Right renal pelvis (tissue), 4 donors: Measurements from ENCODE around the gene TMEM135. TPM values are rescaled to one million over a fixed set of nuclear protein-coding genes. Genes with fewer than 3 reads are reported as not detected.
"Not testable (repeated sequence)": the region's sequence is repeated elsewhere in the genome, so short reads cannot be mapped to it uniquely, and the experiment has no call there.

Experiments used
- DNase-seq, 4 donors: peaks; one replicate each; pipeline ENCODE4 v3.0.0-alpha.2; 2013; ENCODE audit warnings: low read depth in 4 of 4, low spot score in 3 of 4, missing footprints in 1 of 4
- polyA plus RNA-seq, 4 donors: library from polyadenylated mRNA; unstranded; fragments of 120-200 nt; gene quantifications; one replicate each; pipeline ENCODE4 v1.2.1, GENCODE V29; 2013; ENCODE audit not compliant: insufficient read length in 4 of 4

The TMEM135 gene
- polyA plus RNA-seq, 4 donors = 34.3 to 38.7 (median 37.0) TPM

- no peak for DNase-seq
Measured at GRCh38 chr11:87137711-87138110, 100.0 kb downstream of the TMEM135 start.

GRCh38 chr11:87139475-87139874 lies 101.7 kb downstream of the TMEM135 start:
- no peak for DNase-seq

GRCh38 chr11:87141322-87141721 lies 103.6 kb downstream of the TMEM135 start:
- no peak for DNase-seq

GRCh38 chr11:87141980-87142514 lies 104.3 kb downstream of the TMEM135 start:
- DNase-seq = no peak

- no peak for DNase-seq
Measured at GRCh38 chr11:87142594-87142993, 104.9 kb downstream of the TMEM135 start.

- DNase-seq = no peak
Measured at GRCh38 chr11:87143641-87144040, 105.9 kb downstream of the TMEM135 start.

- no peak for DNase-seq
Measured at GRCh38 chr11:87144252-87144651, 106.5 kb downstream of the TMEM135 start.

GRCh38 chr11:87148749-87149148 lies 111.0 kb downstream of the TMEM135 start:
- DNase-seq = no peak

- DNase-seq = not testable (repeated sequence)
Measured at GRCh38 chr11:87149782-87150181, 112.0 kb downstream of the TMEM135 start.

GRCh38 chr11:87150936-87151335 lies 113.2 kb downstream of the TMEM135 start:
- no peak for DNase-seq

GRCh38 chr11:87154246-87154645 lies 116.5 kb downstream of the TMEM135 start:
- no peak for DNase-seq

- DNase-seq = no peak
Measured at GRCh38 chr11:87156970-87157369, 119.2 kb downstream of the TMEM135 start.

GRCh38 chr11:87169076-87169475 lies 131.3 kb downstream of the TMEM135 start:
- DNase-seq = not testable (repeated sequence)

- no peak for DNase-seq
Measured at GRCh38 chr11:87173185-87174039, 135.7 kb downstream of the TMEM135 start.

GRCh38 chr11:87174870-87175269 lies 137.1 kb downstream of the TMEM135 start:
- DNase-seq = no peak

- no peak for DNase-seq
Measured at GRCh38 chr11:87176044-87176443, 138.3 kb downstream of the TMEM135 start.

- no peak for DNase-seq
Measured at GRCh38 chr11:87179621-87180020, 141.9 kb downstream of the TMEM135 start.

GRCh38 chr11:87180742-87181141 lies 143.0 kb downstream of the TMEM135 start:
- no peak for DNase-seq

- DNase-seq = no peak
Measured at GRCh38 chr11:87181143-87181542, 143.4 kb downstream of the TMEM135 start.

GRCh38 chr11:87185228-87185627 lies 147.5 kb downstream of the TMEM135 start:
- no peak for DNase-seq

- DNase-seq = no peak
Measured at GRCh38 chr11:87187076-87187475, 149.3 kb downstream of the TMEM135 start.

- DNase-seq = no peak
Measured at GRCh38 chr11:87187930-87188329, 150.2 kb downstream of the TMEM135 start.
